Subcutaneous abdominal adipose tissue (tissue), 5 donors: ENCODE results near the gene DOCK1.

Experiments
- H3K27ac ChIP-seq: one replicate; pipeline ENCODE4 v1.7.0; 2013; ENCODE audit warnings: low read depth, mild to moderate bottlenecking, inconsistent platforms, low read length, moderate library complexity
- H3K27me3 ChIP-seq, 5 donors: one replicate each; pipeline ENCODE4 v1.7.0; 2013; ENCODE audit warnings: low read length in 5 of 5, inconsistent platforms in 1 of 5; ENCODE audit not compliant: control insufficient read depth in 5 of 5, insufficient read depth in 4 of 5
- H3K36me3 ChIP-seq, 5 donors: one replicate each; pipeline ENCODE4 v1.7.0; 2013; ENCODE audit warnings: low read length in 5 of 5; ENCODE audit not compliant: control insufficient read depth in 5 of 5, insufficient read depth in 5 of 5
- H3K4me1 ChIP-seq, 5 donors: one replicate each; pipeline ENCODE4 v1.7.0; 2013; ENCODE audit warnings: low read length in 5 of 5, mild to moderate bottlenecking in 3 of 5, moderate library complexity in 1 of 5; ENCODE audit not compliant: control insufficient read depth in 5 of 5, insufficient read depth in 5 of 5
- H3K4me3 ChIP-seq, 5 donors: one replicate each; pipeline ENCODE4 v1.7.0; 2013; ENCODE audit warnings: low read length in 5 of 5, low read depth in 1 of 5
- H3K9ac ChIP-seq, 5 donors: one replicate each; pipeline ENCODE4 v1.7.0; 2013; ENCODE audit warnings: low read length in 5 of 5, mild to moderate bottlenecking in 4 of 5, moderate library complexity in 3 of 5
- H3K9me3 ChIP-seq, 5 donors: one replicate each; pipeline ENCODE4 v1.7.0; 2013; ENCODE audit warnings: low read length in 5 of 5; ENCODE audit not compliant: control insufficient read depth in 5 of 5
- donor health status: healthy.
- donor health status: healthy.
- donor health status: healthy.
- donor health status: healthy.
- donor health status: healthy.

The DOCK1 gene

DNA sequence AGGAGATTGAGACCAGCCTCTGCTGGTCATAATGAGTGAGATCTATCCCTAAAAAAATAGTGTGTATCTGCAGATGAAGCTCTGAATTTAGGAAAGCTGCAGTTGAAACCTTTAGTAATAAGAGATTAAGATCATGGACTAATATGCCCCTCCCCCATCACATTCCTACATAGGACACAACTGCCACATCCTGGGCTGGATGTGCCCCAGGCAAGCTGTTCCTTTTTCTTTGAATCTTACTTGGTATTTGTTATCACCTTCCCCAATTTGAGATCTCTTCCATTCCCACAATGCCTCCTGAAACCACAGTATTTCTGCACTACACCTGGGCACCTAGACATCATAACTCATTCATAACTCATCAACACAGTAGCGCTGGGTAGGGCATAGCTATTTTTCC, 74.1 kb downstream of the DOCK1 start:
- H3K9me3 ChIP-seq, result no peaks in the 10 kb centered on the region
- H3K27ac ChIP-seq, result no peak overlapping the region
- no peak overlapping the region for H3K9ac ChIP-seq
- peaks cover 13 to 58% (median 45%) of the 10 kb centered on the region in 5 donors for H3K36me3 ChIP-seq
- H3K27me3 ChIP-seq, result no peaks in the 10 kb centered on the region
- H3K4me3 ChIP-seq, result no peak overlapping the region
- peaks cover 0 to 9% (median 0%) of the 10 kb centered on the region in 5 donors for H3K4me1 ChIP-seq

- Histone ChIP-seq H3K4me1 (peaks cover 0 to 8% (median 4%) of the 10 kb centered on the region in 5 donors), H3K36me3 (peaks cover 25 to 56% (median 43%) of the 10 kb centered on the region in 5 donors), H3K27ac (no peak overlapping the region), H3K9ac (no peak overlapping the region), H3K27me3 (no peaks in the 10 kb centered on the region), H3K4me3 (no peak overlapping the region), H3K9me3 (no peaks in the 10 kb centered on the region)
These were observed 88.0 kb downstream of the DOCK1 start for GRCh38 chr10:126993208-126993607.

DNA sequence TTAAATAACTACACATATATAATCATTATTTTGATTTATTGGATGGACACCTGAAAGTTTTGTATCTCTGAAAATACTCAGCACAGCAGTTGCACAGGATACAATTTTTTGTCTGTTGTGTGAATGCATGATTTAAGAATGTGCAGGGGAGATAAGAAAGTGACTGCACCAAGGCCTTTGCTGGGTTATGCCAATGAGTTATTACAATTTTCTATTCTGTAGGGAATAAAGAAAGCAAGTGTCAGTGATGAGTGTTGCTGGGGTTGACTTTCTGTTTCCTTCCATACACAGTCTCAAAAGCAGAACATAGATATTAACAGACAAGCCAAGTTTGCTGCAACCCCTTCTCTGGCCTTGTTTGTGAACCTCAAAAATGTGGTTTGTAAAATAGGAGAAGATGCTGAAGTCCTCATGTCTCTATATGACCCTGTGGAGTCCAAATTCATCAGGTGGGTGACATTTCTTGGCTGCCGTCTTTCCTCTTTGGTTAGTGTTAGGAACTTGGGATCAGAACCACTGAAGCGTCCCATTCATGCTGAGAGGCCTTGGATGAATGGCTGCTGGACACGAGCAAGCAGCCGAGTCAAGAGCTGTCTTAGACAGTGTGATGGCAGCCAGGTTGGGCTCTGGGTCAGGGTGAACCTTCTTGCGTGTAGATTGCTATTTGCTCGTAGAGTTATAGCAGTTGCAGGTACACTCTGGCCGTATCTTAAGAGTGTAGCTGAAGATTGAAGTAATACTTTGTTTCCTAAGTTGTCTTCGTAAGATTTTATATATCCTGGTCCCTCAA, 92.8 kb downstream of the DOCK1 start:
- Histone ChIP-seq H3K4me3 (no peak overlapping the region), H3K9me3 (peaks cover 0 to 3% (median 0%) of the 10 kb centered on the region in 5 donors), H3K9ac (no peak overlapping the region), H3K27ac (no peak overlapping the region), H3K27me3 (peaks cover 0 to 2% (median 0%) of the 10 kb centered on the region in 5 donors), H3K4me1 (peaks cover 0 to 3% (median 0%) of the 10 kb centered on the region in 5 donors), H3K36me3 (peaks cover 25 to 67% (median 49%) of the 10 kb centered on the region in 5 donors)

DNA sequence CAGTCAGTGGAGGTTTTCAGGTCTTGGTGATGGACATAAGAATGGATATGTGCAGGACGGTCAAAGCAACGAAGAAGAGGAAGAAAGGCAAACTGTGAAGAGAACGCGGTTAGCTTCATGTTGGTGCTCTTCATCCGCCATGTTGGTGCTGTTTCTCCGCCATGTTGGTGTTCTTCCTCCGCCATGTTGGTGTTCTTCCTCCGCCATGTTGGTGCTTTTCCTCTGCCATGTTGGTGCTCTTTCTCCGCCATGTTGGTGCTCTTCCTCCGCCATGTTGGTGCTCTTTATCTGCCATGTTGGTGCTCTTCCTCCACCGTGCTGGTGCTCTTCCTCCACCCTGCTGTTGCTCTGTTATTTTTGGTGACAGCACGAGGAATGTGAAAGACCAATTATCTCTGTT, 95.4 kb downstream of the DOCK1 start:
- Histone ChIP-seq H3K27me3 (peaks cover 0 to 5% (median 0%) of the 10 kb centered on the region in 5 donors), H3K4me1 (peaks cover 0 to 6% (median 0%) of the 10 kb centered on the region in 5 donors), H3K9ac (no peak overlapping the region), H3K4me3 (no peak overlapping the region), H3K27ac (no peak overlapping the region), H3K9me3 (peaks cover 0 to 3% (median 0%) of the 10 kb centered on the region in 5 donors), H3K36me3 (peaks cover 25 to 67% (median 51%) of the 10 kb centered on the region in 5 donors)

- Histone ChIP-seq H3K9ac (peak overlapping the region in 1 of 5 donors; percentile 94), H3K9me3 (peaks cover 0 to 3% (median 0%) of the 10 kb centered on the region in 5 donors), H3K4me1 (peaks cover 0 to 6% (median 0%) of the 10 kb centered on the region in 5 donors), H3K36me3 (peaks cover 15 to 71% (median 50%) of the 10 kb centered on the region in 5 donors), H3K27ac (no peak overlapping the region), H3K4me3 (no peak overlapping the region), H3K27me3 (peaks cover 0 to 5% (median 0%) of the 10 kb centered on the region in 5 donors)
These were observed 97.9 kb downstream of the DOCK1 start for GRCh38 chr10:127003032-127003685.

DNA sequence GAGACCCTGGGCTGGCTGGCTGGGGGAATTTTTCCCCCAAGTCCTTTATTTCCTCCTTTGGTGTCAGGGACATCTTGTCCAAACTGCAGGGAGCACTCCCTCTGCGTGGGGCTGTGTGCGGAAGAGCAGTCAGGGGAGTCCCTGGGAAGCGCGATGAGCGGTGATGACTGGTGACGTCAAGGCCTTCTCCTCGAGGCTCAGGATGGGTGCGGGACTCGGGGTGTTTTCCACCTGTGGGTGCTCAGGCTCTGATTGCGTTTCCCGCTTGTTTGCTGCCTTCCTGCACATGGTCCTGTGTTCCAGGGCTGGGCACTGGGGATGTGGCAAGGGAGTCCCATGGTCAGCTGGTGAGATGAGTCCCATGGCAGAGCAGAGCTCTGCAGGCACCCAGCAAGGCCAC, 101.2 kb downstream of the DOCK1 start:
- Histone ChIP-seq H3K4me3 (no peak overlapping the region), H3K9ac (no peak overlapping the region), H3K27me3 (peaks cover 0 to 5% (median 0%) of the 10 kb centered on the region in 5 donors), H3K27ac (no peak overlapping the region), H3K36me3 (peaks cover 4 to 61% (median 47%) of the 10 kb centered on the region in 5 donors), H3K9me3 (peaks cover 0 to 3% (median 0%) of the 10 kb centered on the region in 5 donors), H3K4me1 (peaks cover 0 to 6% (median 0%) of the 10 kb centered on the region in 5 donors)

DNA sequence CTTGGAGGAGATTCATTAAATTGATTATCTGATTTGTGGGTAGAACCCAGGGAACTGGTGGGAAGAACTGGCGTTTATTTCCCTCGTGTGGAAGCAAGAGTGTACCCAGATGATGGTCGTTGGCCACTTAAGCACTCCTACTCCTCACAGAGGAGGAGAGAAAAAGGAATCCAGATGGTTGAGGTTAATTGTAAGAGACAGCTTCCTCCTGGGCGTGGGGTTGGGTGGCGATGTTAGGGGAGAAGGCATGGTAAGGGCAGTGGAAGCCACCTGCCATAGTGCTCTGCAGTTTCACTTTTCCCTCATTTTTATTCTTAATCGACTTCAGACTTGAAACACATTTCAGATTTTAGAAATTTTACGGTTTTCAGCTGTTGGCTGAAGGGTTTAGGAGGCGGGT, 104.1 kb downstream of the DOCK1 start:
- no peaks in the 10 kb centered on the region for H3K9me3 ChIP-seq
- H3K27ac ChIP-seq, result no peak overlapping the region
- H3K4me3 ChIP-seq, result no peak overlapping the region
- no peaks in the 10 kb centered on the region for H3K27me3 ChIP-seq
- H3K4me1 ChIP-seq, result peaks cover 0 to 14% (median 0%) of the 10 kb centered on the region in 5 donors
- H3K36me3 ChIP-seq, result peaks cover 5 to 61% (median 44%) of the 10 kb centered on the region in 5 donors
- no peak overlapping the region for H3K9ac ChIP-seq

GRCh38 chr10:127011174-127011573, 105.9 kb downstream of the DOCK1 start:
- H3K9ac ChIP-seq, result no peak overlapping the region
- no peak overlapping the region for H3K27ac ChIP-seq
- H3K27me3 ChIP-seq, result no peaks in the 10 kb centered on the region
- H3K4me1 ChIP-seq, result peaks cover 0 to 14% (median 0%) of the 10 kb centered on the region in 5 donors
- no peak overlapping the region for H3K4me3 ChIP-seq
- peaks cover 5 to 69% (median 43%) of the 10 kb centered on the region in 5 donors for H3K36me3 ChIP-seq
- H3K9me3 ChIP-seq, result no peaks in the 10 kb centered on the region

DNA sequence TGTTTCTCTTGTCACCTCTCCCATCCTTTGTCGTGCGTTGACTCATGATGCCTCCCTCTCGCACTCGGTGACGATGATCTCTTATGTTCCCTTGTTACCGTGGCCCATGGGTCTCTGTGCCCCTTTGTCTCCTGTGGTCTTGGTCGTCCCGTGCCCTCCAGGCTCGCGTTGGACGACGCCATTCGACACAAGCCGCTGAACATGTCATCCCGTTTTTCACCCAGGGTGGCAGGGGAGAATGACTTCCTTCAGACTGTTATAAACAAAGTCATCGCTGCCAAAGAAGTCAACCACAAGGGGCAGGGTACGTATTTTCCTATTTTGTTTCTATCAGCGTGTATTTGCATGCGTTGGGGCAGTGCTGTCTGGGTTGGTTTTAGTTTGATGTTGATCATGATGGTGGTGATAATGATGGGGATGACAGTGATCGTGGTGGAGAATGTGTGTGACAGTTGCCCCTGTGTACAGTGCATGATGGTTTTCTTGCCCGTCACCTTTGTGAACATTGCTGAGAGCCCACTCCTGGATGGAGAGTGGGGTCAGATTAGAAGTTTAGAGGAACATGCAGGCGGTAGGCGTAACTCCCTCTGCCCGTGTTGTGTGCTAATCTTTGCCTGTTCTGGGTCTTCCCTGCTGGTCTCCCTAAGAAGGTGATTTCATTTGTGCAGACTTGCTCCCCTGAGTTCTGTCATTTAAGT, 107.0 kb downstream of the DOCK1 start:
- H3K36me3 ChIP-seq, result peaks cover 5 to 67% (median 38%) of the 10 kb centered on the region in 5 donors
- H3K4me1 ChIP-seq, result peaks cover 0 to 14% (median 0%) of the 10 kb centered on the region in 5 donors
- no peaks in the 10 kb centered on the region for H3K9me3 ChIP-seq
- H3K27ac ChIP-seq, result no peak overlapping the region
- no peak overlapping the region for H3K9ac ChIP-seq
- no peaks in the 10 kb centered on the region for H3K27me3 ChIP-seq
- no peak overlapping the region for H3K4me3 ChIP-seq
